Endothelial cell of umbilical vein (primary cell): ENCODE measurements around the gene TAS1R1. TPM values are rescaled to one million over a fixed set of nuclear protein-coding genes. Genes with fewer than 3 reads are reported as not detected.

Experiments
- BruUV-seq: library from RNA; stranded (reverse); fragments of 400-500 nt; replicated peaks from 2 replicates; lab custom pipeline; 2021; lab: Mats Ljungman, UMichigan
- CTCF ChIA-PET: fragments of 300-600, 350-600 bp; sonication (Branson Sonifier 250); formaldehyde crosslinking; loops from one replicate; lab custom pipeline; 2021; ENCODE audit warnings: antibody characterized with exemption, inconsistent platforms; lab: Charles Lee
- POLR2A ChIA-PET: fragments of 300-600, 350-600 bp; sonication (Branson Sonifier 250); formaldehyde crosslinking; loops from one replicate; lab custom pipeline; 2021; ENCODE audit warnings: antibody characterized with exemption, inconsistent platforms; lab: Charles Lee
- DNase-seq: peaks from one replicate; pipeline ENCODE4 v3.0.0-alpha.2; 2011; ENCODE audit warnings: low read depth, low spot score
- FAIRE-seq: peaks from 2 replicates; lab custom pipeline; 2011; peaks lifted over from hg19 to GRCh38; lab: Jason Lieb, UNC
- H2AFZ ChIP-seq: 2 replicates; pipeline ENCODE4 v1.6.0; 2012; ENCODE audit warnings: low read depth, low read length, control low read depth, inconsistent platforms
- H3K27ac ChIP-seq: 2 replicates; pipeline ENCODE4 v1.5.1; 2011; ENCODE audit warnings: low read depth, mild to moderate bottlenecking, control low read depth, low read length, moderate library complexity; ENCODE audit not compliant: insufficient read depth
- H3K27me3 ChIP-seq, 2 experiments: 2 replicates each; pipeline versions ENCODE4 v1.6.0 to v1.6.1; 2011; ENCODE audit warnings: low read length in 2 of 2, mixed read lengths in 1 of 2; ENCODE audit not compliant: control insufficient read depth in 2 of 2, insufficient read depth in 2 of 2
- H3K36me3 ChIP-seq, 2 experiments: 2 replicates in 1 of 2; 3 replicates in 1 of 2; pipeline ENCODE4 v1.5.1; 2011; ENCODE audit warnings: low read length in 2 of 2, mild to moderate bottlenecking in 1 of 2, moderate library complexity in 1 of 2; ENCODE audit not compliant: control insufficient read depth in 2 of 2, insufficient read depth in 2 of 2; ENCODE audit errors: extremely low read depth in 1 of 2
- H3K4me1 ChIP-seq: 3 replicates; pipeline ENCODE4 v1.5.1; 2011; ENCODE audit warnings: mild to moderate bottlenecking, low read length; ENCODE audit not compliant: control insufficient read depth, insufficient read depth; ENCODE audit errors: extremely low read depth
- H3K4me2 ChIP-seq: 2 replicates; pipeline ENCODE4 v1.6.1; 2011; ENCODE audit warnings: low read length, control low read depth, mixed read lengths; ENCODE audit not compliant: insufficient read depth
- H3K4me3 ChIP-seq, 3 experiments: fragments of 200-600 bp in 1 of 3; sonication (generic), shearing (Covaris generic) in 1 of 3; replicated peaks in 1 of 3; 2 replicates each; pipeline ENCODE4 v1.5.1; 2011 to 2016; ENCODE audit warnings: control low read depth in 3 of 3, low read length in 3 of 3, mild to moderate bottlenecking in 2 of 3, inconsistent platforms in 1 of 3, low read depth in 1 of 3, moderate library complexity in 1 of 3; ENCODE audit not compliant: insufficient read depth in 1 of 3
- H3K79me2 ChIP-seq: 2 replicates; pipeline ENCODE4 v1.6.0; 2012; ENCODE audit warnings: low read length, inconsistent platforms; ENCODE audit not compliant: control insufficient read depth, insufficient read depth
- H3K9ac ChIP-seq: replicated peaks from 2 replicates; pipeline ENCODE3; 2011; ENCODE audit warnings: low read length, control low read depth; ENCODE audit not compliant: insufficient read depth; ENCODE audit errors: extremely low read depth
- H3K9me1 ChIP-seq: replicated peaks from 3 replicates; pipeline ENCODE4 v1.6.0; 2011; ENCODE audit warnings: mild to moderate bottlenecking, low read length; ENCODE audit not compliant: control insufficient read depth, insufficient read depth; ENCODE audit errors: extremely low read depth
- H3K9me3 ChIP-seq: replicated peaks from 2 replicates; pipeline ENCODE4 v1.5.1; 2012; ENCODE audit warnings: low read length, inconsistent platforms; ENCODE audit not compliant: control insufficient read depth, insufficient read depth
- H4K20me1 ChIP-seq: replicated peaks from 2 replicates; pipeline ENCODE3; 2011; ENCODE audit warnings: mild to moderate bottlenecking, low read length; ENCODE audit not compliant: control insufficient read depth, insufficient read depth; ENCODE audit errors: extremely low read depth
- CTCF ChIP-seq, 2 donors: IDR thresholded peaks; 1 replicate in 1 of 2; 2 replicates in 1 of 2; pipeline ENCODE4 v1.5.1; 2011; ENCODE audit warnings: low read length in 2 of 2, mild to moderate bottlenecking in 2 of 2, moderate library complexity in 2 of 2, control low read depth in 1 of 2, inconsistent platforms in 1 of 2, low read depth in 1 of 2; ENCODE audit not compliant: insufficient read depth in 1 of 2; ENCODE audit errors: extremely low read depth in 1 of 2
- EZH2 ChIP-seq: IDR thresholded peaks from 2 replicates; pipeline ENCODE4 v1.6.1; 2012; ENCODE audit warnings: borderline replicate concordance, low read depth, mild to moderate bottlenecking, moderate library complexity, low read length, inconsistent platforms; ENCODE audit not compliant: severe bottlenecking
- FOS ChIP-seq: IDR thresholded peaks from 2 replicates; pipeline ENCODE4 v1.6.1; 2011; ENCODE audit warnings: mild to moderate bottlenecking, low read length, moderate library complexity, borderline replicate concordance; ENCODE audit not compliant: insufficient read depth
- GATA2 ChIP-seq: IDR thresholded peaks from 2 replicates; pipeline ENCODE4 v1.7.0; 2011; ENCODE audit warnings: low read depth, mild to moderate bottlenecking, moderate library complexity, mixed read lengths, low read length; ENCODE audit not compliant: insufficient read length, insufficient read depth
- JUN ChIP-seq: IDR thresholded peaks from 2 replicates; pipeline ENCODE4 v1.6.1; 2011; ENCODE audit warnings: borderline replicate concordance, low read depth; ENCODE audit not compliant: insufficient read length, insufficient read depth
- MAX ChIP-seq: IDR thresholded peaks from 2 replicates; pipeline ENCODE4 v1.6.1; 2011; ENCODE audit not compliant: insufficient read depth, insufficient read length
- MYC ChIP-seq: IDR thresholded peaks from one replicate; pipeline ENCODE4 v1.6.1; 2011; ENCODE audit warnings: mild to moderate bottlenecking, low read depth, low read length
- POLR2A ChIP-seq: IDR thresholded peaks from 2 replicates; pipeline ENCODE4 v1.6.1; 2012; ENCODE audit warnings: low read depth, mild to moderate bottlenecking, control low read depth, low read length
- POLR2AphosphoS5 ChIP-seq: IDR thresholded peaks from 2 replicates; pipeline ENCODE4 v1.6.1; 2012; ENCODE audit warnings: low read depth, mild to moderate bottlenecking, control low read depth, low read length, moderate library complexity; ENCODE audit not compliant: insufficient read depth
- dilution Hi-C: fragments of 300-500 bp; cut with MboI; formaldehyde crosslinking; loops from one replicate; pipeline ENCODE4 v1.15.0; 2019; ENCODE audit warnings: low sequenced_read_pairs; ENCODE audit not compliant: extremely low pct_ligation_motif_present
- intact Hi-C: fragments of 100-400 bp; cut with micrococcal nuclease; formaldehyde crosslinking; loops from one replicate; pipeline ENCODE4 v1.10.0; 2022
- polyA plus RNA-seq, 4 experiments: library from polyadenylated mRNA; depleted of rRNA in 3 of 4; stranded (reverse) in 3 of 4; unstranded in 1 of 4; fragments of >200 nt; gene quantifications; 2 replicates each; pipeline versions ENCODE4 v1.2.1 to v1.2.3, GENCODE V29; 2011 to 2012; ENCODE audit warnings: missing spikeins in 1 of 4
- total RNA-seq: library from RNA; stranded (reverse); gene quantifications from 2 replicates; pipeline ENCODE4 v1.2.3, GENCODE V29; 2021

Gene TAS1R1
- total and polyA plus RNA-seq, 2 donors (not counting 3 experiments of a cell fraction or from before 2014, with no cell fraction given): not detected

GRCh38 chr1:6590046-6590445 is 34.9 kb downstream of the TAS1R1 start:
- Histone ChIP-seq H3K9ac (no peak overlapping the region), H2AFZ (no peak overlapping the region), H3K4me1 (no peaks in the 10 kb centered on the region), H3K27me3 (no peaks in the 10 kb centered on the region), H3K9me3 (no peaks in the 10 kb centered on the region), H3K36me3 (peaks cover 2 to 35% of the 10 kb centered on the region in 2 experiments), H3K79me2 (no peaks in the 10 kb centered on the region), H3K4me3 (no peak overlapping the region), H4K20me1 (no peaks in the 10 kb centered on the region), H3K27ac (no peak overlapping the region), H3K9me1 (no peaks in the 10 kb centered on the region), H3K4me2 (no peak overlapping the region)
- no peak for DNase-seq
- CTCF ChIA-PET: interaction anchor here (0.7 kb wide), 1 partner anchor 18 kb away, joined by 3 read pairs; no protein-coding TSS in a partner anchor
- TF ChIP-seq FOS (no peak), MYC (no peak), EZH2 (no peak), POLR2AphosphoS5 (peak; percentile 20), POLR2A (no peak)
- POLR2A ChIA-PET: interaction anchor here (0.6 to 1.2 kb wide), 2 partner anchors 10 to 42 kb away, joined by 4 to 5 read pairs; no protein-coding TSS in a partner anchor
- intact Hi-C loops (no loop called here), dilution Hi-C loops (no loop called here)
- no peak for FAIRE-seq
- no TSS peak for BruUV-seq

DNA sequence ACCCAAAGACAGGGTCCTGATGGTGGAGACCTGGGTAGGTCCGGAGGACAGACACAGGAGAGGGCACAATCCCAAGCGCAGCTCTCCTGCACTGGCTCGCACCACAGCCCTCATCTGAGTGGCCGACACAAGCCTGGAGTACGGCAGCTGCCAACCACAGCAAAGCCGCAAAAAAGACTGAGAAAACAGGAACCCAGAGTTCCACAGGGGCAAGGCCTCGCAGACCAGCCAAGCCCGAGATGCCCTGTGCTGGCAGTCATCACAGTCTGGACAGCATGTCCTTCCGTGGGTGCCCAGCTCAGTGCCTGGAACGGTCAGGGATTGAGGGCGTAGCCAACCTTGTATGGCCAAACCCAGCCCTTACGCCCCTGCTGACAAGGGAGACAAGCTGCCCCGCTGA is 36.1 kb downstream of the TAS1R1 start:
- H3K79me2 ChIP-seq: peaks cover 4% of the 10 kb centered on the region
- dilution Hi-C loops (no loop called here), intact Hi-C loops (no loop called here)
- no peak overlapping the region for H3K4me3 ChIP-seq
- CTCF ChIA-PET: no interaction called here
- DNase-seq (peak; percentile 10), FAIRE-seq (no peak)
- no peaks in the 10 kb centered on the region for H3K9me3 ChIP-seq
- peaks cover 4 to 40% of the 10 kb centered on the region in 2 experiments for H3K36me3 ChIP-seq
- no peaks in the 10 kb centered on the region for H4K20me1 ChIP-seq
- no peak overlapping the region for H2AFZ ChIP-seq
- POLR2A ChIA-PET: no interaction called here
- no peaks in the 10 kb centered on the region for H3K27me3 ChIP-seq
- no peaks in the 10 kb centered on the region for H3K4me1 ChIP-seq
- no peak overlapping the region for H3K27ac ChIP-seq
- TF ChIP-seq MAX: no peak
- TF ChIP-seq FOS: no peak
- TF ChIP-seq GATA2: no peak
- no peak for TF ChIP-seq EZH2
- TF ChIP-seq MYC: no peak
- no peak for TF ChIP-seq JUN
- no peak for TF ChIP-seq POLR2AphosphoS5
- no peak for TF ChIP-seq CTCF (IDR thresholded peaks at IDR 0.05; ENCODE audit: extremely low read depth in 1 of 2, insufficient read depth in 1 of 2, low read depth in 1 of 2, low read length in 2 of 2)
- TF ChIP-seq POLR2A: no peak
- H3K9me1 ChIP-seq: no peaks in the 10 kb centered on the region
- no TSS peak for BruUV-seq
- H3K9ac ChIP-seq: no peak overlapping the region
- H3K4me2 ChIP-seq: no peak overlapping the region
